Gastrocnemius medialis (tissue), 4 donors: ENCODE results near the gene GRID2.

ENCODE experiments used
- POLR2A ChIP-seq, 2 donors: fragments of 450-650 bp; IDR thresholded peaks; one replicate each; pipeline ENCODE4 v1.6.1; 2017; ENCODE audit warnings: antibody characterized with exemption in 2 of 2, mild to moderate bottlenecking in 2 of 2, moderate library complexity in 2 of 2
- TF ChIP-seq, protein P1 (sequence below), 5 experiments: fragments of 450-650 bp in 3 of 5; fragments of 200-600 bp in 2 of 5; sonication (generic) in 2 of 5; IDR thresholded peaks in 4 of 5; conservative IDR thresholded peaks in 1 of 5; 1 replicate in 4 of 5; 2 replicates in 1 of 5; pipeline ENCODE4 v1.5.1; 2016 to 2019; ENCODE audit warnings: antibody characterized with exemption in 5 of 5, mild to moderate bottlenecking in 3 of 5, moderate library complexity in 3 of 5

GRCh38 chr4:93469560-93469959 lies 1165.8 kb downstream of the GRID2 start:
- TF ChIP-seq, protein P1, sequence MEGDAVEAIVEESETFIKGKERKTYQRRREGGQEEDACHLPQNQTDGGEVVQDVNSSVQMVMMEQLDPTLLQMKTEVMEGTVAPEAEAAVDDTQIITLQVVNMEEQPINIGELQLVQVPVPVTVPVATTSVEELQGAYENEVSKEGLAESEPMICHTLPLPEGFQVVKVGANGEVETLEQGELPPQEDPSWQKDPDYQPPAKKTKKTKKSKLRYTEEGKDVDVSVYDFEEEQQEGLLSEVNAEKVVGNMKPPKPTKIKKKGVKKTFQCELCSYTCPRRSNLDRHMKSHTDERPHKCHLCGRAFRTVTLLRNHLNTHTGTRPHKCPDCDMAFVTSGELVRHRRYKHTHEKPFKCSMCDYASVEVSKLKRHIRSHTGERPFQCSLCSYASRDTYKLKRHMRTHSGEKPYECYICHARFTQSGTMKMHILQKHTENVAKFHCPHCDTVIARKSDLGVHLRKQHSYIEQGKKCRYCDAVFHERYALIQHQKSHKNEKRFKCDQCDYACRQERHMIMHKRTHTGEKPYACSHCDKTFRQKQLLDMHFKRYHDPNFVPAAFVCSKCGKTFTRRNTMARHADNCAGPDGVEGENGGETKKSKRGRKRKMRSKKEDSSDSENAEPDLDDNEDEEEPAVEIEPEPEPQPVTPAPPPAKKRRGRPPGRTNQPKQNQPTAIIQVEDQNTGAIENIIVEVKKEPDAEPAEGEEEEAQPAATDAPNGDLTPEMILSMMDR (IDR thresholded peaks at IDR 0.05 in 4 of 5, conservative IDR thresholded peaks at IDR 0.05 in 1 of 5), result no peak
- no peak for TF ChIP-seq POLR2A (IDR thresholded peaks at IDR 0.05)
